ENCODE data around the gene NDC1.

- no peak for TF ChIP-seq ZFP30 (CRISPR knock-in tag; IDR thresholded peaks at IDR 0.05)
- TF ChIP-seq ISL1 (CRISPR knock-in tag; IDR thresholded peaks at IDR 0.05) = no peak
- TF ChIP-seq ZC3H10 (CRISPR knock-in tag; IDR thresholded peaks at IDR 0.05) = no peak
- TF ChIP-seq PATZ1 (CRISPR knock-in tag; IDR thresholded peaks at IDR 0.05; ENCODE audit: borderline replicate concordance) = no peak
- TF ChIP-seq CSRNP3 (CRISPR knock-in tag; IDR thresholded peaks at IDR 0.05) = no peak
- no peak for TF ChIP-seq RARB (CRISPR knock-in tag; IDR thresholded peaks at IDR 0.05)
These were observed 108.5 kb downstream of the NDC1 start for GRCh38 chr1:53729456-53730223.

Measured in SK-N-SH treated with all-trans-retinoic acid at 6 μM for 48 hours (cell line).